SKM-1 treated with dmso at 0.1 percent for 144 hours (cell line): Measurements from ENCODE around the gene TFCP2L1.
"Not testable (repeated sequence)": the region's sequence is repeated elsewhere in the genome, so short reads cannot be mapped to it uniquely, and the experiment has no call there.

Experiments
- DNase-seq: peaks from one replicate; lab custom pipeline; 2025; ENCODE audit not compliant: unreplicated experiment; lab: John Stamatoyannopoulos, UW

The TFCP2L1 gene

DNA sequence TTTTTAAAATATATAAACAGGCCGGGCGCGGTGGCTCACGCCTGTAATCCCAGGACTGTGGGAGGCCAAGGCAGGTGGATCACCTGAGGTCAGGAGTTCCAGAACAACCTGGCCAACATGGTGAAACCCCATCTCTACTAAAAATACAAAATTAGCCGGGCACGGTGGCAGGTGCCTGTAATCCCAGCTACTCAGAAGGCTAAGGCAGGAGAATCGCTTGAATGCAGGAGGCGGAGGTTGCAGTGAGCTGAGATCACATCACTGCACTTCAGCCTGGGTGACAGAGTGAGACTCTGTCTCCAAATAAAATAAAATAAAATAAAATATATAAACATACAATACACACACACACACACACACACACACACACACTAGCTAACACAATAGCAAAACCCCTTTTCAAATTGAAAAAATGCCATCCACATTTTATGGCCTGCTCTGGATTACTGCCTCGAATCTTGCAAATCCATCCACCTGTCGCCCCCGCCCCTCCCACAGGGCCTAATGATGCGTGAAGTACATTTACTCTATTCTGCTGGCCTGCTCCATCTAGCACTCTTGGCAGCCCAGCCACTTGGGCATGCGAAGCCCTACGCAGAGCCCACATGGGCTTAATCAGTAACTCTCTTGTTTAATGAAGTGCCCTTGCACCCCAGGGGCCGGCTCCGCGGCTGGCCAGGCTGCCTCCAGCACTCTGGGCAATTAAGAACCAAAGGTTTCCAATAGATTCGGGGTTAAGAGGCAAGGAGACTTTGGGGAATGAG, 57.4 kb downstream of the TFCP2L1 start:
- DNase-seq, result not testable (repeated sequence)

DNA sequence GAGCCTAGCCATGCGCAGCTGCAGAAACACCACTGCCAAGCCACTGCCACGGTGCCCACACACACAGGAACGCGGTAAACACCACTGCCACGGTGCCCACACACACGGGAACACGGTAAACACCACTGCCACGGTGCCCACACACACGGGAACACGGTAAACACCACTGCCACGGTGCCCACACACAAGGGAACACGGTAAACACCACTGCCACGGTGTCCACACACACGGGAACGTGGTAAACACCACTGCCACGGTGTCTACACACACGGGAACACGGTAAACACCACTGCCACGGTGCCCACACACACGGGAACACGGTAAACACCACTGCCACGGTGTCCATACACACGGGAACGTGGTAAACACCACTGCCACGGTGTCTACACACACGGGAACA, 59.3 kb downstream of the TFCP2L1 start:
- not testable (repeated sequence) for DNase-seq

DNA sequence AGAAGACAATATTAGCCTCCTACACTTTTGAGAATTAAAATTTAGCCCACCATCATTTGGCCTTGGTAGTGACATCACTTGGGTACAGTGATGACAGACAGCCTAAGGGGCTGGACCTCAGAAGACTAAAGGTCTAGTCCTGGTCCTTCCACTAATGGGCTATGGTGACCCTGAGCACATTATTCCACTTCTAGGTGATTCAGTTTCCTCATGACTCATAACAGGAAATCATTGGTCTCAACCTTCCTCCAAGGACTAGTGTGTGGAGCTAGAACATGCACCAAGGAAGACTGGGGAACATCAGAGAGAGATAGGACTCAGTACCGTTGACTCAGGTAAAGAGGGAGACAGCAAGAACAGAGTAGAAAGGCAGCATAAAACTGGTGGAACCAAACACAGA, 64.0 kb downstream of the TFCP2L1 start:
- no peak for DNase-seq

DNA sequence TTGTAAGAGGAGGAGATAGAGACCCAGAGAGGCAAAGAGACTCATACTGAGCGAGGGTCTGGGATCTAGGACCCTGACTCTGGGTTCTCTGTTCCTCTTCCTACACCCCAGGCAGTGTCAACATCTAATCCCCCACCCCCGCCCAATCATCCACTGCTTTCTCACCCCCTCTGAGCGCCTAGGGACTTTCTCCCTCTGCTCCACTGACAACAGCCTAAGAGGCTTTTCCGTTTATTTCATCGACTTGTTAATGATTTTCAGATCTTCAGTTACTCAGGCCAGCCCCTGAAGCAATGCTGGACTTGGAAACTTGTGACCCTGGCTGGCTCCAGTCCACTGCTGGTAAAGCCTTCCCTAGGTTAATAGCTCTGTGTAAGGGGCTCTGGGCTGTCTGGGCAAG, 65.1 kb downstream of the TFCP2L1 start:
- DNase-seq, result no peak

DNA sequence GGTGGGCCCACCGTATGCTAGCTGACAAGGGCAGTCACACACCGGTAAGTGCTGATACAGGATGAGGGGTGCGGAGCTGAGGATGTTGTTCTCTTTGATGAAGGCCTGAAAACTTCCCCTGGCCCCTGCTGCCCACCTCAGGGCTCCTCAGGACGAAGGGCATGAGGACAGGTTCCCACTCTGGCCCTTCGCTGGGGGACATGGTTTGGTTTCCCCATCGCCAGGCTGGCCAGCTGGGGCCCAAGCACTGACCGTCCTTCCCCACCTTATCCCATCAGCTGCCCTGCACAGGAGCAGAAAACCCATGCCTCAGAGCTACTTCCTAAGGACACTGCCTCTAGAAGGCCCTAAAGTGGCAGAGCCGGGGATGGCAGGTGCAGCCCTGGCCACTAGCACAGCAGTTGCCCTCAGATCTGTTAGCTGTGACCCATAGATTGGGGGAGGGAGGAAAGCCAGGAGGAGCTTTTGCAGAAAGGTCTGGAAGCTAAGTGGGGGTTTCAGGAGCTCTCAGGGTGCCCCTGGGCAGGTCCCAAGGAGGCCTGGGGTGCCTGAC, 66.5 kb downstream of the TFCP2L1 start:
- no peak for DNase-seq

DNA sequence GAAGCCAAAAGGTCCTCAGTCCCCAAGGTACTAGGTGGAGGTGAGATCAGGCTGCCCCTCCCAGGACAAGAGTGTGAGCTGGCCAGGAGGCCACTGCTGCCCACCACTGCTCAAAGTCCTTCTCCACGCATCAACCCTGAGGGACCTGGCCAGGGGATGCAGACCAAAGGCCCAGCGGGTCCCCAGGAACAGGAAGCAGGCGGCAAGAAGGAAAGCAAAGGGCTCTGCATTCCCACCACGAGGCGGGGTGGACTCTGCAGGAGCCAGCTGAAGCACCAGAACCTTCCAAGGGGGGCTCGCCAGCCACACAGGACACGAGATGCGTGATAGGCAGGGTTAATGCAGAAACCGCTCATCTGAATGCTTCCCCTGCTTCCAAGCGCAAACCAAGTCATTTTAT, 67.4 kb downstream of the TFCP2L1 start:
- DNase-seq, result no peak

DNA sequence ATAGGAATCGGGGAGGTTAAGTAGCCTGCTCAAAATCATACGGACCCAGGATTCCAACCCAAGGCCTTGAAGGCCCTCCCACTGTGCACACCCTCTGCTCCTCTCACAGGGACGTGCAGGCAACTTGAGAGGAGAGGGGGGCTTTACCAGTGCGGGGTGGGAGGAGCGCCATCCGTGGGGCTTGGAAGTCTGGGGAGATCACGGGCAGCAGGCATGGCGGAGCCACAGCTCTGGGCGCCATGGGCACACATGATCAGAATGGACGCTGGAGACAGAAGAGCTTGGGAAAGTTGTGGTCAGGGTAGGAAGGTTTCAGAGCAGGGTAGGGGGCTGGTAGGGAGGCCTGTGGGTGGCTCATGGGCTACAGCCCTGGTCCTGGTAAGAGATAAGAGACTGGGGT, 70.7 kb downstream of the TFCP2L1 start:
- no peak for DNase-seq

DNA sequence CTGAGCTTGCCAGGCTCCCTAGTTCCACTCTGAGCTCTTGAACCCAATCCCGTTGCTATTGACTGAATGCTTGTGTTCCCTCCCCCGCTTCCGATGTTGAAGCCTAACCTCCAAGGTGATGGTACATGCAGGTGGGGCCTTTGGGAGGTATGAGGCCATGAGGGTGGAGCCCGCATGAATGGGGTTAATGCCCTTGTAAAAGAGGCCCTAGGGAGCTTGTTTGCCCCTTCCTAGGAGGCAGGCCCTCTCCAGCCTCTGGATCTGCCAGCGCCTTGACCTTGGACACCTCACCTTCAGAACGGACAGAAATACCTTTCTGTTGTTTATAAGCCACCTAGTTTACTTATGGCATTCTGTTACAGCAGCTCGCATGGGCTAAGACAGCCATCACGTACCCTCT, 71.6 kb downstream of the TFCP2L1 start:
- DNase-seq, result no peak

DNA sequence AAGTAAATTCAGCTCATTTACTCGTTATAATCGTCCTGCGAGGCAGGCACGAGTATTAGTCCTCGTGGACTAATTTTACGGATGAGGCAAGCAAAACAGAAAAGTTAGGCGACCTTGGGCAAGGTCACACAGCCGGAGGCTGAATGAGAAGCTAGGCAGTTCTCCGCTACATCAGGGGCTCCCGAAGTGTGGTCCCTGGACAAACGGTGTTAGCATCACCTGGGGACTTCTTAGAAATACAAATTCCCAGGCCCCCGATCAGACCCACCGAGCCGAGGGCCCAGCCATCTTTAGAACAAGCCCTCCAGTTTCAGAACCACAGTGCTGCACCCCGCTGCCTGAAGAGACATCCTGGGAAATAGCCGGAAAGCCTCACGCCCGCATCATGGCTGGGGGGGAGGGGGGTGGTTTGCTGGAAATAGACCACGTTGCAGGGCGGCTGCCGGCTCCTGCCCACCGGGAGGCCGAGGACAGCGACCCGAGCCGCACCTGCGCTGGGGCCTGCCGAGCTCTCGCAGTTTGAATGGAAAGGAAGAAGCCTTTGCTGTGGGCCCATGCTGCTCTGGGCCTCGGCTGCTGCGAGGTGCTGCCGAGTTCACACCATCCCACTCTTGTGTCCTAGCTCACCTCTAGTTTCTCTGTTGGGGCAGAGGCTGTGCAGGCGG, 72.2 kb downstream of the TFCP2L1 start:
- DNase-seq, result no peak

DNA sequence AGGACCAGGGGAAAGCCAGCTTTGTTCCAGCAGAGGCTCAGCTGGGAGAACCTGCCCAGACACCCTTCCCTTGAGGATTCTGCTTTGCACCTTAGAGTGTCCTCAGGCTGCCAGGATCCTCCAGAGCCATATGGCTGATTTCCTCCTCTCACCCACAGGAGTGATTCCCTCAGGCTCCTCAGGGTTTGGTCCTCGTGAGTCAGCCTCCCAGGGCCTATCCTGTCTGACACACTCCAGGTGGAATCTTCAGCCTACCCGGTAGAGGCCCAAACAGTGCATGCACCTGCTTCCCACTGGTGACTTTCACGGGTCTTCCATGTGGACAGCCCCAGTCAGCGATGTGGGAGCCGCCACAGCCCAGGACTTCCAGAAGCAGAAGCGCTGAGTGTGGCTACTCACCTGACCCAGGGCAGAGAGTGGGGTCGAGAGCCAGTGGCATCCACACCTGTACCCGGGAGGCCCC, 73.3 kb downstream of the TFCP2L1 start:
- no peak for DNase-seq

DNA sequence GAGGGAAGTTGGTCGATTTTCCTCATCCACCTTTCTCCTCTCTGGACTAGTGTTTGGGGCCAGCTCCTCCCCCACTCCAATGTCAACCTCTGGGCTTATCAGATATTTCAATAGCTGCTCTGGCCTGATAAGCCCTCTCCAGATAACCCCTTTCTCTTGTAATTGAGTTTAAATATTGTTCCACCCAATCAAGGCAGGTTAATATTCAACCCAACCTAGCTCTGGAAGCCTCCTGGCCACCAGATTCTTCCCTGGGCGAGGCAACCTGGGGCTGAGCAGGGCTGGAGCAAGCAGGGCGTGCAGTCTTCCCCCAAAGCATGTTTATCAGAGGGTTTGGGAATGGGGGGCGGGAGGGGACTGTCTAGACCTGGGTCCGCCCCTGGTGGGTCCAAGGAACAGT, 73.8 kb downstream of the TFCP2L1 start:
- no peak for DNase-seq

DNA sequence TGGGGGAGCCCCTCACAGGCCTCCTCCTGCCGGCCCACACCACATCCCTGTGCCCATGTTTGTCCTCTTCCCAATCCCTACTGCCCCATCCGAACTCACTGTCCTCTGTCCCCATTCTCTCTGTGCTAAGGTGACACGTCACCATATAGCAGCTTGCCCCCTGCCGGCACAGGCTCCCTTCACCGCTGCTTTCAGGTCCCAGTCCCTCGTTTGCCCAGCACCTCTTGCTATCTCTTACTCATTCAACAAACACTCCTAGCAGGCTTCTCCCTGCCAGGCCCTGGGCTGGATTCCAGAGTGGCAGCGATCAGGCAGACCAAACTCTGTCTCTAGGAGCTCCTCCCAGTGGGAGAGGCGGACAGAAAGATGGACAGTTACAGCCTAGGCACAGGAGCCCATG, 74.3 kb downstream of the TFCP2L1 start:
- DNase-seq, result no peak

DNA sequence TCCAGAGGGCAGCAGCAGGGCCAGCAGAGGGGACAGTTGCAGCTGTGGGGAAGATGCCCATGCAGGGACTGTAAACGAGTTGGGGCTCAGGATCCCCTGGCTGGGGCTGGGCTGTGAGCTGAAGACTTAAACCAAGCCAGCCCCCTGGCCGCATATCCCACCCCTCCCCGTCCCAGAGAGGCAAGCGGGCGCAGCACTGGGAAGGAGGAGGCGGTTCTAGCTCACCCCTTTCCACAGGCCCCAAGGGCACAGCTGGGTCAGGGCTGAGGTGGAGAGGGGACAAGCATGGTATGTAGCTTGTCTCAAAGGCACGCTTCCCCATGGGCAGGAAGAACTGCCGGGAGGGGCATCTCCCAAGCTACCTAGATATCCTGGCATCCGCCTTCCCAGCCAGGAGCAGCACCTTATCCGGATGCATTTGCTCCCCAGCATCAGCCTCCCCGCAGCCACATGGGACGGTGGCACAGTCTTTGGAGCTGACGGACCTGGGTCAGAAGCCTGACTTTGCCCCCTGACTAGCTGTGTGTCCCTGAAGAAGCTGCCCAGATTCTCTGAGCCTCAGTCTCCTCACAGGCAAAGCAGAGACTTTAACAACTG, 75.9 kb downstream of the TFCP2L1 start:
- no peak for DNase-seq

DNA sequence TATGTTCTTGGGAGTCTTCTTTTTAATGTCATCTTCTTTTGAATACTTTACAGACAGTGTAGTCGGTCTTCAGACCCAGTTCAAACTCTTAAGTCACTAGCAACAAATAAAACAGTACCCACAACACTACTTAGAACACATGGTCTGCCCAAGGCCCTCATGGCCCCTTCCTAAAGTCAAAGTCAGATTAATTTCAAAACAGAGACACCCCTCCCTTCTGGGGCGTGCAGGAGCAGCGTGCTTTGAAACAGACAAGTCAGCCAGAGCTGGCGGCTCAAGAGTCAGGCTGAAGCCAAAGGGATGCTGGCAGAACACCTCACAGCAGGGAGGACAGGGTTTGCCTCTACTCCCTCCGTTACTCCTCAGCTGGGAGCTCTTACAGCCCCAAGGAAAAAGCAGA, 77.5 kb downstream of the TFCP2L1 start:
- no peak for DNase-seq

DNA sequence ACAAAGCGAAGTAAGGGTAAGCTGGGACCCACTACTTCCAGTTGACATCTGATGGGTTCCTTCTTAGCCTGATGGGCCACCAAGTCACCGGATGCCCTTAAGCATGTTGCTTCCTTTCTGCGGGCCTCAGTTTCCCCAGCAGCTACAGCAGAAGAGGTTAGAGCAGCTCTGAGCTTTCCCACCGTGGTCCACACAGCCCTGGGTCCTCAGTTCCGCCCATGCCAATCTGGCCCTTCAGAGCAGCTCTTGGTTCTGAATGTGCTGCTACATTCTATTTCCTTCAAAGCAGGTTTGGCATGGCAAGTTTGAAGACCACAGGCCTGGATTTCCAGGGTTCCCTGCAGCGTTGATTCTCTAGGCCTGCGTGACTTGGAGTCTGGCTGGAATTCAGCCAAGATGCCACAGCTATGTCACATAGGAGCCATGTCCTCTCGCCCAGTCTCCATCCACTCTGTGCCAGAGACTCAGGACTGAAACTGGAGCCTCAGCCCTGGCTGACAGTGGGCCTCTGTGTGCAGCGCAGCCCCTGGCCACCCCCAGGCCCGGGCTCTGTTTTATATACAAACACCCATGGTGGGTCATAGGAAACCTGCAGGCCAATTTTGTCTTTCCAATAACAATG, 79.6 kb downstream of the TFCP2L1 start:
- DNase-seq, result no peak

DNA sequence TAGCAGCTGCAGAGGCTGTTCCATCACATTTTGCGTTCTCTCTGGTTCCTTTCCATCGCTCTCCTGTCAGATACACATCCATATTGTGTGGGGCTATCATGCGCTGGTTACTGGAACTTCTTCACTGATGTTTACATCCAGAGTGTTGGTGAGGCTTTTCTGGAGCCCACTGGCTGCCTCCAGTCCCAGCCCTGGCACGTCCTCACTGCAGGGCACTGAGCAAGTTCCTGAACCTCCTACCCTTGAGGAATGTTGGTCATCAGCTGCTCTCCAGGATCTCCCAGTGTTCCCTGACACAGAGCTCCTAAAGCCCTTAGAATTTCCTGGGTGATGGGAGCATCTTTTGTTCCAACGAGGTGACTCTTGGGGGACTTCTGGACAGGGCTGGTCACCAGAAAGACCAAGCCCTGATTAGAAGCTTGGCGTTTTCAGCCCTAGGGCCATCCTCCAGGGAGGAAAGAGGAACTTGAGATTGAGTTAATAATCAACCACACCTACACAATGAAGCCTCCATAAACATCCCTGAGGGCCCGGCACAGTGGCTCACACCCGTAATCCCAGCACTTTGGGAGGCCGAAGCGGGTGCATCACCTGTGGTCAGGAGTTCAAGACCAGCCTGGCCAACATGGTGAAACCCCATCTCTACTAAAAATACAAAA, 81.3 kb downstream of the TFCP2L1 start:
- no peak for DNase-seq

DNA sequence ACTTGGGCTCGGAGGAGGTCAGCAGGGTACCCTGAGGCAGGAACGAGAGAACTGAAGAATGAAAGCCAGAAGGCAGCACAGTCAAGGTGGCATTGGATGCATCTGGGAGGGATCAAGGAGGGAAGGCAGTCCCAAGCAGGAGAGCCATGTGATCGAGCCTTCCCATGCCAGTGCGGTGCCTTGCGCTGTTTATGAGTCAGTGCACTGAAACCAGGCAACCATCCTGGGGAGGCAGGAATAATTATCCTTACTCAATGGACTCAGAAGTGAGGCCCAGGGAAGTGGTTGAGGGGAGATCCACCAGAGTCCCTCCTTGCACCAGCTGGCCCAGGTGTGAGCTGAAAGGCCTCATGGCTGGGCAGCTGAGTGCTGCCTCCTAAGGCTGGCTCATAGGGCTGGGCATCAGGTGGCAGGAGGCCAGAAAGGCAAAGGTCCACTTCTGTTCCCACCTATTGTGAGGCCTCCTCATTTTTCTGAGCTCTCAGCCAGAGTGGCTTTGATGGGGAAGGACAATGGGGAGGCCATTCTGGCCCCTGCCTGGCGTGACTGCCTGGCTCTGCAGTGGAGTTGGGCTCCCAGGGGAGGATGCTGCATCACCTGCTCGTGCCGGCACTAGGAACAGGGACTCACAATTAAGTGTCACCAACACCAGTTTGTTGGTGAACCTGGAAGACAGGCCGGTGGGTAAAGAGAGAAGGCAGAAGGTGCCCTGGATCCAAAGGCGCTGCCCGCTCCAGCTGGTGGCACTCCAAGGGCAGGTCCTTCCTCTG, 82.3 kb downstream of the TFCP2L1 start:
- DNase-seq, result no peak

DNA sequence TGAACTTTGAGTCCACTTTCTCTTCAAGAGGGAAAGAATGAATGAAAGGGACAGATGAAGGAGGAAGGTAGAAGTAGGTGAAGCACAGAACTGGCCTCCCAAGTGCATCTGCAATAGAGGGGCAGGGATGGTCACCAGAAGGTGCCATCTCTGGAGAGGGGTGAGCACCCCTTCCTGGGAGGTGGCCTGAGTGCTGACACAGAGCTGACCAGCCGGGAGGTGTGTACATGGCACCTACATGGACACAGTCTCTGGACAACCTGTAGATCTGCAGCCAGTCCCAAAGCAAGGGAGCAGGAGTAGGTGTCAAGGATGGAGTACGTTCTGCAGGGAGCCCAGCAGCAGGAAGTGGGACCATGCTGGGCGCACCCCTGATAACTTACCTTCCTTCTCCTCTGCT, 83.2 kb downstream of the TFCP2L1 start:
- DNase-seq, result no peak

DNA sequence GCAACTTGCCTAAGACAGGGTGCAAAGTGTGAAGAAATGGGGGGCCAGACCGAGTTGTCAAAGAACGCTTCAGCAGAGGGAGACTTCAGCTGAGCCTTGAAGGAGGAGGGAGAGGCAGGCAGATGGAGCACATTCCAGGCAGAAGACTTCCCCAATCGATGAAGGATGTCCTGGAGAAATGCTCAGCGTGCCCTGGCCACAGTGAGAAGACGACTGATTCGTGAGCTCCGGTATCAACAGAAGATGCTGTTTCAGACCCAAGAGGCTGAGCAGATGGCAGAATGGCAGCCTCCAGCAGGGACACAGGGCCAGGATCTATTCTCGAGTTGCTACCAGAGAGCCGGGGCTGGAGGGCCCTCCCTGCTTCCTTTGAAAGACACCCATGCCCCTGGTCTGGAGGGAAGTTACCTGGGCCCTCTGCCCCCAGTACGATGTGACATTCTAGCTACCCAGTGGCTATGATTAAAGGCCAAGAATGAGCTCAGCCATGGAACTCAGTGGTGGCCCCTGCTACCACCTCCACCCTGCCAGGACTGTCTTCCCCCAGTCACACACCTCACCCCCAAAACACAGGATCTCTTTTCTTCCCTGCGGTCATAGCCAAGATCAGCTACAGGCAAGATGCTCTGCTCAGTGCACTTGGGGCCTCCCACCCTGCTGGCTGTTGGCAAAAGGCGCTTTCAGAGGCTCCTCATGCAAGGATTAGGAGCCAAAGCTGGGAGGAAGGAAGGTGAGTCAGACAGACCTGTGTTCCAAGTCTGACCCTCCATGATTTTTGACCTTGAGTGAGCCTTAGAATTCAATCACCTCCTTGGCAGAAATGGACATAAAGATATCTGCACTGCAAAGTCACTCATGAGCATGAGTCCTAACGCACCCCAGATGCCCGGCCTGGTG, 84.3 kb downstream of the TFCP2L1 start:
- no peak for DNase-seq
